DMS79 treated with DMSO at 0.1 percent for 48 hours (cell line): Measurements from ENCODE around the gene HAND2.

Experiments used
- DNase-seq: peaks from one replicate; lab custom pipeline; 2025; lab: John Stamatoyannopoulos, UW

HAND2 gene

DNA sequence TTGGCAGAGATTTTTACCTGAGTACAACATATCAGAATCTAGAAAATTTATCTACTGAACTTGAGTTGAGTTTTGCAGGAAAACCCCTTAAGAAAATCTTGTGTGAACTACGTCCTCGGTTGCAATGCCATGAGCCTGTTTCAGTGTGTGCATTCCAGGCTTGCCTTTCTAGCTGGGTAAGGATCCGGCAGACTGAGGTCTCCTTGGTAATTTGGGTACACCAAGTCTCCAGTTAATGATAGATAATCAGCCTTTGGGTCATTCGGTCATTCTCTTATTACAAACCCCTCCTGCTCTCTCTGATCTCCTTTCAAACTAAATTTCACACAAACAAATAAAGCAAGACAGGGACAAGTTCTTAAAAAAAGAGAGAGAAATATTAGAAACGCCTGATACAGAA, 5.9 kb upstream of the HAND2 start:
- DNase-seq: no peak

DNA sequence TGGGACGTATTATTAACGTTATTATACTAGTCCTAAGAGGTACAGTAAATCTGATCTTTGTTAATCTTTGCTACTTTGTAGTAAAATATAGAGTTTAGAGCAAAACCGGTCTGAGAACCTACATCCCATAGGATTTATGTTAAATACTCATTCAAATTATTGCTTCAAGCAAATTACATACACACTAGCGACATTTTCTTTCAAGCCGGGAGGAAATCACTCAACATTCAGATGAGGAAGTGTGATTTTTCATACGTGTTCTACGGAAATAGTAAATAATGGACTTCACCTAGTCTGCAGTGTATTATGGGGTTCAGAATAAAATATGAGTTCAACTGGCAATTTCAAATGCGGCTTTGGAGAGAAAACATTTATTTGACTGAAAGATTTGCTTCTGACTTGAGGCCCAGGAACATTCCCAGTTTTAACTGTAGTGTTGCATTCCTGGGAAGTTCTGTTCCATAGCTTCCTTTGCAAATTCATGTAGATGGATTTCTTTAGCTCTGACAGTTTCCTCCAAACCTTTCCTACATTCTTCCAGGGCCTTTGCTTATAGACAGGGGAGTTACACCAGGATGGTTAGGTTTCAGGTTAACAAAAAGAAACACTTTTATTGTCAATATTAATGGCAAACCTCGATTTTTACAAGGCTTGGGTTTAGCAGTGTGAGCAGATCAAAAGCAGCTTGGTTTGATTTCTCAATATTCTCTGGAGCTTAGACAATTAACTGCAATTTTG, 5.3 kb upstream of the HAND2 start:
- DNase-seq: no peak

DNA sequence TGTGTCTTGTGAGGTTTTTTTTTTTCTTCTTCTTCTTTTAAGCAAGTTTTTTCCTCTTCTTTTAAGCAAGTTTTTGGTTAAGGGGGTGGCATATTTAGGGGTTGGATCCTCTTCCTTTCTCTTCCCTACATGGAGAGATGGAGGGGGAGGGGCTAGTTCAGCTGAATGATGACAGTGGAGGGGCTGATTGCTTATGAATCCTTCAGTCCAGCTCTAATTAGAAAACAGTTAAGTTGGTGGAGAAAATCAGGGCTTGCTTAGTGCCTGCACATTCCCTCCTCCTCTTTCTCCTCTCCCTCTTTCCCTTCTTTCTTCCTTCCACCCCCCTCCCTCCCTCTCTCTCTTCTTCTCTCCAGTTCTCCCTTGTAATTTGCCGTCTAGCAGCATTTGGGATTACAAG, 4.4 kb upstream of the HAND2 start:
- DNase-seq: no peak

DNA sequence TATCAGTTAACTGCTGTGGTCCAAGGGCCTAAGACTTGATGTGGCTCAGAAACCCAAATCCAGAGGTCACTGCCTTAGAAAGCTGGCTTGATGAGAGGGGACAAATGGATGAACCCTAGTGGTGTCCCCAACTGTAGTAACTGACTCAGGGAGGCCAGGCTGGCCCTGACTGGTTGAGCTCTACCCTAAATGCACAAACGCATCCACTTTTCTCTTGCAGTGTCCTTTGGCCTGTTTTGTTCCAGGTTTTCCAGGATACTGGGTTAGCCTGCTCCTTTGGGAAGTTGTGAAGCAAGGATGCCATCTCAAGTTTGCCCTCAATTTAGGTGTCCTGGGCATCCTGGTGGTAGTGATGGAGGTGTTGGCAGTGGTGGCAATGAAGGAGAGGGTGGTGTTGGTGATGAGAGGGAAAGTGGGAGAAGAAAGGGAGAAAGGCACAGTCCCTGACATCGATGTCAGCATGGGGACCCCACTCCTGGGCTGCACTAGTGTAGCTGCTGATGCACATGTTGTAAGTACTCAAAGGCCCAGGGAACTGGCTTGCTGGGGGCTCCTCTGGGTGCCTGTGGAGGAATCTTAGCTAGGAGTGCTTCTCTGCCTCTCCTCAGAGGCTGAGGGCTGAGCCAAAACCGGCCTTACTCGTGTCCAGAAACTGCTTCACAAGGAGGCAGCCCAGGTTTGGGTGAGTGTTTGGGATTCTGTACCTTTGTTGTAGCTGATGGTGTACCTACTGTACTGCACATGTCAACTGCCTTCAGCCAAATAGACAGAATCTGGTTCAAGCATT, 2.9 kb upstream of the HAND2 start:
- DNase-seq: no peak

DNA sequence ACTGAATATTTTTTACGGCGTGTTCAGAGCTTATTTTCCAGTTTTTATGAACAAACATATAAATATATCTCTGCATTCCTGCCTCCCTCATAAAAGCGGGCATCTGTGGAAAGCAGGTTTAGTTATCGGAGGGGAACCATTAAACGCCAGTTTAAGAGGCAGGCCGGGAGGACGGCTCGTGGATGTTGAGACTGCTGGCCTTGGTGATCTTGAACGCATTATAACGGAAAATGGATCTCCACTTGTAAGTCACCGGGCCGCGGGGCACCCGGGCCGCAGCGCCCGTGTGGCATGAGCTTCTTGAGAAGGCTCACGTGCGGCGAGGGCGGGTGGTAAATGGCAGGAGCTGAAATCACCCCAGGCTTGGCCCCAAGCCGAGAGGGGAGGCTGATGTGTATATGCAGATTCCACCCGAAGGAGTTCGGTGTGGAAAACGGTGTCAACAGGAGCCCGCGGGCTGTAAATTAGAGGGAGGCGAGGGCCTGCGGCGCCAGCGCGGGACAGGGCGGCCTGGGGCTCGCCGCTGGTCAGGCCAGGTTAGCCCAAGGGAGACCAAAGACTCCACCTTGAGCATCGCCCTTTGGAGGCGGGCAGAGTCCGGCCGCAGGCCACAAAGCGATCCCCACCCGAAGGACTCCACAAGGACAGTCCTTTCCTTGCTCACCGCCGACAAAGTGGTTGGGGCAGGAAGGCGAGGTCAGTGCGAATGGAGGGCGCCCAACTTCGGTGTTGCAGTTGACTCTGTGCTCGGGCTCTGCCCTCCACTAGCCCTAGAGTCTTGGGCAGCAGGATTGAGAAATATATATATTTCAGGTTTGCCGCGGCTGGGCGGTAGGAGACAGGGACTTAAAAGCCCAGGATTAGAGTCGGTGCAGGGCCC, 1.3 kb upstream of the HAND2 start:
- DNase-seq: no peak

DNA sequence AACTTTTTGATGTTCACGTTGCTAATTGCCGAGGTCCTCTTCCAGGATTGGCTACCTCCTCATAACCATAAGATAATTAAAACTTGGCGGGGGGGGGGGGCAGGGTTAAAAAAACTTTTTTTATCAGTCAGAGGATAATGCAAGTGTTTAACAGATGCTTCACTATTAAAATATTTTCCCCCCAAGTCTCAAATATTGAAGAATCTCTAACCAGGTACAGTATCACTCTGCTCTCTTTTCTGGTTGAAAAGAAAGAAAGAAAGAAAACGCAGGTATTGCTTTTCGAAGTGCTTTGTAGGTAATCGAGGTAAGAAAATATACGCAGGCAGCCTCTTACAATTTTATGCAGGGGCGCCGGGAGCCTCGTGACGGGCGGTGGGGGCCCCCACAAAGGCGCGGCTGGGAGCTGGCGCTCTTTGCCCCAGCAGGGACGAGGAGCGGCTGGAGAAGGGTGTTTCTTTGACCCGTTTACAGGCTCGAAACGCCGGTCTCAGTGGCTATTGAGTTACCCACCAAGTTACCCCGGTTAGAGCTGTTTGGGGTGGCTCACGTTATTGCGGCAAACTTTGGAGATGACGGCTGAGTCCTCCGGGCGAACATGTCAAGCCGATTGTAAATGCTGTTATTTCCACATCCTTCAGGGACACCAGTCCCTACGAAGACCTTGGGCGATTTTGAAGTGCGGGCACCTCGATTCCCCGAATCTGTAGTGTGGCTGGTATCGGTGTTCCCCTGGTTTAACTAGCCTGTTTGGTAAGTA, 477 bp upstream of the HAND2 start:
- no peak for DNase-seq

DNA sequence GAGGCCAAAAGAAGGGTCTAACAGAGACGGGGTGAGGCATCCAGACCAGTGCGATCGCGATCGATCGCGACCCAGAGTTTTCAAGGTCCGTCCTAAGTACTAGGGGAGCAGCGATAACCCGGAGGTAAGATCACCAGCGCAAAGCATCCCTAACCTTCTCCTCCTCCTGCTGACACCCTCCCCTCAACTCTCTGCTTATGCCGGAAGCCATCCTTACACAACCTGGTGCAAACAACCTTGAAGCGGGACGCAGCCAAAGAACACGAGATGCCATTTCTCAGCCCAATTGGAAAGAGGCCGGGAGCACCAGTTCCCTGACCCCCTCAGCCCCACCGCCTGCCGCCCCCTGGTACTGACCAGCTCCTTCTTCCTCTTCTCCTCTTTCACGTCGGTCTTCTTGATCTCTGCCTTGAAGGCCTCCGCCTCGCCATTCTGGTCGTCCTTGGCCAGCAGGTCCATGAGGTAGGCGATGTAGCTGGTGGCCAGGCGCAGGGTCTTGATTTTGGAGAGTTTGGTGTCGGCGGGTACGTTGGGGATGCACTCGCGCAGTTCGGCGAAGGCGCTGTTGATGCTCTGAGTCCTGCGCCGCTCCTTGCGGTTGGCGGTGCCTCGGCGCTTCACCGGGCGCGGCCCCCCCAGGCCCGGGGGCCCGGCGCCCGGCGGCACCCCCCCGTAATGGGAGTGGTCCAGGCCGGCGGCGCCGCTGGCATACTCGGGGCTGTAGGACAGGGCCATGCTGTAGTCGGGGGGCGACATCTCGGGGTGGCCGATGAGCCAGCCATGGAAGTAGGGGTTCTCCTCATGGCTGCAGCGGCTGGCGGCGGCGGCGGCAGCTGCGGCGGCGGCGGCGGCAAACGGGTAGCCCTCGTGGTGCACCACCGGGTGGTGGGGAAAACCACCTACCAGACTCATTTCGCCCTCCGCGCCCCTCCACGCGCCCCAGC, 1.4 kb downstream of the HAND2 start:
- DNase-seq: no peak

DNA sequence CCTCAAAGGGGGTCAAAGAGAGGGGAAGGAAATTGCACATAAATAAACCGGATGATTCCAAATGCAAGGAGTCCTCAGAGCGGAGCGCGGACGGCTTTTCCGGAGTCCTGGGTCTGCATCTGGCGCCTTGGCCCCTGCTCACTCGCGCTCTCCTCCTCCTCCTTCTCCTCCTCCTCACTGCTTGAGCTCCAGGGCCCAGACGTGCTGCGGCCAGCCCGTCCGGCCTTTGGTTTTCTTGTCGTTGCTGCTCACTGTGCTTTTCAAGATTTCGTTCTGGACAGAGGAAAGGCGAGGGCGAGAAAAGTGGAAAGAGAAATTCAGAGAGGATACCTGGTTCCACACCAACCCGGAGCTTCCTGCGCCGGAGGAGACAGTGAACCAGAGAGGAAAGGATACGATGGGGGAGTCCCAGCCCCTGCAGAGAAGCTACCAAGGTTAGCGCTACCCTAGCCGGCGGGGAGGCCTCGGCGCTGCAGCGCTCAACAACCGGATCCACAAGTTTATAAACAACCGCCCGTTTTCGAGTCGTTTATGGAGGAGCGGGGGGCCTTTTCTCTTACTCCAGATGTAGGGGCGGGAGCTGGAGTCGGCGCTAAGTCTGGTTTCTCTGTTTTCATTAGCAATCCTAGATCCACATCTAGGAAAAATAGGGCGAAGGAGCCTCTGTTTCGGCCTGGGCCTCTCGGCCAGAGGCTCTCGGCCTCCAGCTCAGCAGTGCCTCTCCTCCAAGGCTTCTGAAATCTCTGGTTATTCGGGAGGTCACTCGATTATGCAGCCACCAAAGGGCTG, 2.7 kb downstream of the HAND2 start:
- no peak for DNase-seq

DNA sequence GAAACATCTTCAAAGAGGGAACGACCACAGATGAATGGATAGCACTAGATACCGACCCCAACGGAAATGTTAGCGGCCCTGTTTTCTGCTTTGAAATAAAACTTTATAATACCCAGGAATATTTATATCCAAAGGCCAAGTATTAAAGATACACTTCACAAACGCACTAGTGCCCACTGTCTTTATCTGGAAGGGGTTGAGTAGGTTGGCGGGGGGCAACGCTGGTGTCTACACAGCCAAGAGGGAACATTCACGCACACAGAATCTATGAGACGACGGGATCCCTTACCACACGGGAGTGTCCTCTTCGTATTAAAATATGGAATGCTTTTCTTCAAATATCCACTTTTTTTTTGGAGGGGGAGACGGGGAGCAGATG, 3.3 kb downstream of the HAND2 start:
- DNase-seq: no peak

DNA sequence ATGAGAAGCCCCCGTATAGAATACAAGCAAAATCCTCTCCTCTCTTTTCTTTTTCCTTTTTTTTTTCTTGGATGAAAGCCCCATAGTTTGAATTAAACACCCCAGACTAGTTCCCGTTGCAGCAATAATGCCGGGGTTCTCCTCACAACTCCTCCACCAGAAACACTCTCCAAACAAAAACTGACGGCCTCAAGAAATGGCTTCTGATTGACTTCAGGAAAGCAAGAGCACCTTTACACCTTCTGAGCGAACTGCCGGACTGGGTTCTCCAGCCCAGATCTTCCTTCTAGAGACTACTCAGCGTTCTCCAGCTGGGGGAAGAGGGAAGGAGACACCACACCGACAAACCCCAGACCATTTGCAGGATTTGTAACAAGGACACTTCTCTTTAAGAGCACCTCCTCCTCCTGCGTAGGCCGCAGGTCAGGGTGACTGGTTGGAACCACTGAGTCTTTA, 4.0 kb downstream of the HAND2 start:
- no peak for DNase-seq

DNA sequence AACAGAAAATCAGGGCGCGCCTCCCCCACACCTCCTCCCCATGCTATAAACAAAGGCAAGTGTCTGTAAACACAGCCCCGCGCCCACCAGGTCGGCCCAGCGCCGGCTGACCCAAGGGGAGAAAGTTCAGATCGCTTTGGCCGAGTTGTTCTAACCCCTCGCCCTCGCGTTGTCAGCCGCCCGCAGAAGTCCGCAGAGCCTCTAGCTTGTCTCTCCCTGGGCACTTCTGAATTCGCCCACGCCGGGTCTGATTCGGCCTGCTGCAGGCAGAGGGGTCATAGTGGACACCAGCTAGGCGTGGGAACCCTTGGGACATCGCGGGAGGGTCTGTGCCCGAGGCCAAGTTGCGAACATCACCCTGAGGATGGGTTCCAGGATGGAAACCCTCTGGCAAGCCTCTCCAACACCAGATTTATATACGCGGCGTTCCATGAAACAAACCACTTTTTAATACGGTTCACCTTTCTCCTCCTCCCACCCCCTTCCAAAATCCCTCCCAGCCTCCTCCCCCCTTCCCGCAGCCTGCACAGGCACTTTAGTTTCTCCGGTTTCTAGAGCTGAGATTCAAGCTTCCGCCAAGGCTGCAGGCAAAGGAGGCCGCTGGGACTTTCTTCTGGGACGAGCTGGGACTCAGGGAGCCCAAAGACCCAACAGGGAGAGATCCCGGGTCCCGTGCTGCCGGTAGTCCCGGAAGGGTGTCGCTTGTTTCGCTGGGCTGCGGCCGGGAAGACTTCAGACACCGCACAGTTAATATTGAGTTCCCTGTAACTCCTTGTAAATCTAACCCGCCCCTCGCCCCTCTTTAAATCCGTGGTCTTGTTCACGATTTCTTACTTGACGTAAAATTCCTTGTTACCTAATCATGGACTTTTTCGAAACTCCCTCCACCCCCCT, 4.7 kb downstream of the HAND2 start:
- no peak for DNase-seq

DNA sequence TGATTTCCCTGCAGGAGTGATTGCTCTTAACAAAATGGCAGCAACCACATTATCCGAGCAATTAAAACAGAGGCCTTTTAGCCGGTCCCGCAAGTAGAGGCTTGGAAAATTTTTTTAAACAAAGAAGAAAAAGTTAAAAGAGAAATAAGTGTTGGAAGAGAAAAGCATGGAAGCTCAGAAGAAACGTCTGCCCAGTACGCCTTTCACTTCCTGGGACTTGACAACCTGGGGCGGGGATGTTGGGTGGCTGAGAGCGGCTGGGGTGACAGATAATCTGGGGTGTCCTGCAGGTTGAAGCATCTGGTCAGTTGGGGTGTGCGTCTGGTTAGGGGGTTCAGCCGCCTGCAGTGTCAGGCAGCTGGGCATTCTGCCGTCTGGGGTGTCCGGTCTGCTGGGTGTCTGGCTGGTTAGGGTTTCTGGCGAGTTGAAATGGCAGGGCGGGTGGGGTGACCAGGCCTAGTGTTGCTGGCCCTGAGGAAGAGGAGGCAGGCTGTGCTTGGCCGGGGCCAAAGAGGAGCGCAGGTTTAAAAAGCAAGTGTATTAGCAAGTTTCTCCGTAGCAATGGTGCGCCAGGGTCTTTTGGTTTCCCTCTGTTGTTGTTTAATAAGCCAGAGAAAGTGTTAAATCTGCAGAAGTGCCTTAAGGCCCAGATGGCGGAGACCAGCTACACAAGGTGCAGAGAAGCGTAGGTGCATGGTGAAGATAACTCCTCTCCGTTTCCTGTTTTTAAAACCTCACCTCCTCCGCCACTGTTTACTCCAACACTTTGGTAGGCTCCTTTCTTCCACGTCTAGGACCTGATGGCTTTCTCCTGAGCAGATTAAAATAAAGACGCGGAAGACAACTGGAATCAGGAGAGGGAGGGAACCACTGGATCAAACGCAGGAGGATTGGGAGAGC, 5.6 kb downstream of the HAND2 start:
- no peak for DNase-seq

DNA sequence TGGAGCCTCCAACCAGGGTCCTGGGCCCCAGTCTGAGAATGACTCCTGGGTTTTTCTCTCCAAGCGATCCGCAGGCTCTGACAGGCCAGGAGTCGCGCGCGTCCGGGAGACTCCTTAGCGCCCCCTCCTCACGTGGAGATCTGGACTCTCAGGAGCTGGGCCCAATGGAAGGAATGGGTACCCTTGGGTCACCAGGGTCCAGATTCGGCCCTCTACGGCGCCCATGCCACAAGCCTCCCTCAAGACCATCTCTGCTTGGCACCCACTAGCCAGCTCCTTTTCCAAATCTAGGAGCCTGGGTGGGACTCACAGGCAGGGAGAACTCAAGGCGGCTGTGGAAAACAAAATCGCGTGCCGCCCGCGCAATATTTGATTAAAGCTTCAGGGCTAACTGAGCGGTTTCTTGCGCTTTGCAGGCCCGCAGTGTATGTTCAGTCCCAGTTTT, 7.1 kb downstream of the HAND2 start:
- no peak for DNase-seq

DNA sequence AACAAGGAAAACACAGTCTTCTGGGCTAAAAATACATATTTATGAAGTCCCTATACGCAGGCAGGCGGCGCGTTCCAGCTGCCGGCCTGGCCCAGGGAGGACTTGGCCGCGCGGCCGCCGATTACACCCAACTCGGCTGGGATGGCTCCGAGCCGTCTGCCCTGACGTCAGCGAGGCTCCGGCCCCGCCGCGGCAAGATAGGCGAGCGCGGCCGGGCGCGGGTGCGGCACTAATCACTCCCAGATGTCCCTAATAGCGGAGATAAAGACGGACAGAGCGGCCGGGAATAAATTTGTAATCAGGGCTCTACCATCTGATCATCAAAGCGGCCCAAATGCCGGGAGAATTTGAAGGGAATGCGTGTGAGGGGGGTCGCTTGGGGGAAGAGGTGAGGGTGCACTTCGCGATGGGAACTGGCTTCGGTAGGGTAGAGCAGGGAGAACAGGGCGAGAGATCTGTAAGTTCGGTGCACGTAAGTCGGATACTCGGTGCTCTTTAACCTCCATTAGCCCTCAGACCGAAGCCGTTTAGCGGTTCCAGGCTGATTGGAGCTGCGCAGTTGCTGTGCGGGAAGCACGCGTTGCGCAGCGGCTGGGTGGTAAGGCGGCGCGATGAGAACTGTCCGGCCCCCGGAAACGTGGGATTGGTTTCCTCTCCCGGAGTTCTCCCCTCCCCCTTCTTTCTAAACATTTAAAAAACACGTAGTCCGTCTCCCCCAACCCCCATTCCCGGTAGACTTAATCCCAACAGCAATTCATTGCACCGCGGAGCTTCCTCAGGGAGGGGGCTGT, 7.7 kb downstream of the HAND2 start:
- DNase-seq: no peak

DNA sequence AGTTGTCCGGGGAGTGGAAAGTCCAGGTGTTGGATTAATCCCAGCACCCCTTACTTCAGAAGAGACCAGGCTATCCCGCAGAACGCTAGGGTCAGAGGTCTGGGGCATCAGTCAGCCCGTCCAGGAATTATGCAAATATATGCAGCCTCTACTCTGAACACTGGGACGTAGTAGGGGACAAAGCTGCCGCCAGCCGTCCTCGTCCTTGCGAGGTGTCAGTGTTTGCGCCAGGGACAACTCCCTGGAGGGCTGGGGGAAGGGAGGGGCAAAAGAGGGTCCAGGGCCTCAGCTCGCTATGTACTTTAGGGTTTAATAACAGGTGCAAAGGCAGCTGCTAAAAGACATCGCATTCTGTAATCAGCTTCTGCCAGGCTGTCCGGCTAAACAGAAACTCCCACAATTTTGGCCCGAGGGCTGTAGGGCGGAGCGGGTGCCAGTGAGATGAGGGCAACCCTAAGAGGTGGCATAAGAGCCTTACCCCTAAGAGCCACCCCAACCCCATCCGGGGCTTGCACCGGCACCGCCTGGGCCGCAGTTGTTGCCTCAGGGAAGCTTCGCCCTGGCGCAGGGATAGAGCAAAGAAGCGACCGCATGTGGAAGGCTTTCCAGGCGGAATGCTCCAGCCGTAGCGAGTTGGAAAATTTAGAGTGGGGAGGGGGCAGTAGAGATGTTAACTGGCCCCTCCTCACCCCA, 8.4 kb downstream of the HAND2 start:
- DNase-seq: no peak

DNA sequence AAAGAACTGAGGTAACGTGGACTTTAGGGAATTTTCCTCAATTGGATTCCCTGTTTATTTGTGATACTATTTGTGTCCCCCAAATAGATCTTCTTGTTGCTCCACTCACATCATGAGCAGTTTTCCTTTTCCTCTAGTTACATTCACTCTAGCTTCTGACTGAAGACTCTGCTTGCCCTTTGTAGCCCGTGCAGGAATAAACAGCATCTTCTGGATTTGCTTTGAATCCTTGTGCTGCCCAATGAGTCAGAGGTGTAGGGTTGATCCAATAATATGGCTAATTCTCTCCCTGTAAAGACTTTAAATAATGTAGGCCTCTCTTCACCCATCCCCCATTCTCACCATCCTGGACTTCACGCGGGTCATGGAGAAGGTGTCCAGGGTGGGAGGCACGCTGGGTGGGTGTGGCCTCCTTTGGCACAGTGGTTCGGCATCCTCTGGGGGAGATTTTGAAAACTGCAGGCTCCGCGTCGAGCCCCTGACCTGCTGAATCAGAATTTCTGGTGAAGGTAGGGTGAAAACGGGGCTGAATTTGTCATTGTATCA, 9.0 kb downstream of the HAND2 start:
- DNase-seq: no peak
